Stimulated activated effector memory CD8-positive, alpha-beta T cell treated with anti-CD3 and anti-CD28 coated beads, Interleukin-12 subunit alpha, Interleukin-12 subunit beta, amount 100 ng/mL, for 72 hours (primary cell): Measurements from ENCODE around the gene GET3.
"Not testable (repeated sequence)": the region's sequence is repeated elsewhere in the genome, so short reads cannot be mapped to it uniquely, and the experiment has no call there.

Source experiments
- ATAC-seq: fragments of 150-1000 bp; cut with Tn5 transposase; 2 replicates; pipeline ENCODE4 v1.10.0; 2021
- DNase-seq, 2 donors: peaks; one replicate each; pipeline ENCODE4 v3.0.0; 2021 to 2022; ENCODE audit warnings: low spot score in 2 of 2
- H3K27ac Mint-ChIP-seq: one replicate; pipeline ENCODE4 v1.8.0; 2022; ENCODE audit warnings: mild to moderate bottlenecking, mixed read lengths
- H3K36me3 Mint-ChIP-seq: one replicate; pipeline ENCODE4 v1.8.0; 2022; ENCODE audit warnings: mild to moderate bottlenecking, mixed read lengths
- H3K4me1 Mint-ChIP-seq: one replicate; pipeline ENCODE4 v1.8.0; 2022; ENCODE audit warnings: mixed read lengths
- H3K4me3 Mint-ChIP-seq: one replicate; pipeline ENCODE4 v1.8.0; 2022; ENCODE audit warnings: mild to moderate bottlenecking, mixed read lengths
- H3K9me3 Mint-ChIP-seq: one replicate; pipeline ENCODE4 v1.8.0; 2022; ENCODE audit warnings: mixed read lengths

GET3 gene

DNA sequence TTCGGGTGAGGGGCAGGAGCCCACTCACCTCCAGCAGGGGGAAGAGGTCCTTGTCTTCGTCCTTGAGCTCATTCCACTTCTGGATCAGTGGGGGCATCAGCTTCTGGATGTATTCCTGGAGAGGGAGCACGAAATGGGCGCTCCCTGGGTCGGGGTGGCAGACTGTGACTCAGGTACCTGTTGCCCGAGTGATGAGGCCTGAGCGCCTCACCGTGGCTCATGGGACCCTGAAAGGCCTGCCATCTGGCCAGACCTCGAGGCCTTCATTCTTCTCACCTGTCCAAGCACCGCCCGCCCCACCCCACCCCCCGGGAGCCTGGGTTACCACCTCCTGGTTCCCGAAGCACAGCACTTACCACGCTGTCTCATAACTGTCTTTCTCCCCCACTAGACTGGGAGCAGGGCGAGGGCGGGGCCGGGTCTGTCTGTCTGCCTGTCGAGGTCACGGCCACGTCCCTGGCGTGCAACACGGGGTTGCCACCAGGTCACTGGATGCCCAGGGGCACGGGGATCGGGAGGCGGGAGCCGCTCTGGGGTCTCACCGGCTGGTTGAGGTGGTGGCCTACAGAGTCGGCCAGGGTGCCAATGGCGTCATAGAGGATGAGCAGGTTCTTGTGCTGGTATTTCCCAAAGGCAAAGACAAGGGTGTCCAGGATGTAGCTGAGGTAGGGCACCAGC lies 31.5 kb upstream of the GET3 start:
- Mint-ChIP-seq H3K27ac (no peak overlapping the region), H3K4me1 (no peaks in the 10 kb centered on the region), H3K36me3 (peaks cover 100% of the 10 kb centered on the region), H3K4me3 (no peak overlapping the region), H3K9me3 (no peaks in the 10 kb centered on the region)
- ATAC-seq: no peak
- no peak for DNase-seq

DNA sequence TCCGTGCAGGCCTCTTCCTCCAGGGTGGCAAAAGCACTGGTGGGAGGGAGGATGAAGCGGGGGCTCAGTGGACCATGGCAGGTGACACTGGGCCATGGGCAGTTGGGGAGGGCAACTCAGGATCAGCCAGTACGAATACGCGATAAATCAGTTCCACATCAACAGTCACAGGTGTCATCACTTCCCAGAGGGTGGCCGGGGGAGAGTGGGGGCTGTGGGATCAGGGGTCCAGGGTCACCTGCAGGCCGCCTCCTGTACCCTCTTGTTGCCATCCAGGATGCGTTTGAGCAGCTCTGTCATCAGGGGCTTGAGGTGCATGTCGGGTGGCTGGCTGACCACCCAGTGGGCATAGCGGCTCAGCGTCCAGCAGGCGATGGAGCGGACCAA lies 31.0 kb upstream of the GET3 start:
- peaks cover 100% of the 10 kb centered on the region for H3K36me3 Mint-ChIP-seq
- H3K9me3 Mint-ChIP-seq: no peaks in the 10 kb centered on the region
- DNase-seq (no peak), ATAC-seq (no peak)
- no peak overlapping the region for H3K4me3 Mint-ChIP-seq
- H3K27ac Mint-ChIP-seq: no peak overlapping the region
- no peaks in the 10 kb centered on the region for H3K4me1 Mint-ChIP-seq

DNA sequence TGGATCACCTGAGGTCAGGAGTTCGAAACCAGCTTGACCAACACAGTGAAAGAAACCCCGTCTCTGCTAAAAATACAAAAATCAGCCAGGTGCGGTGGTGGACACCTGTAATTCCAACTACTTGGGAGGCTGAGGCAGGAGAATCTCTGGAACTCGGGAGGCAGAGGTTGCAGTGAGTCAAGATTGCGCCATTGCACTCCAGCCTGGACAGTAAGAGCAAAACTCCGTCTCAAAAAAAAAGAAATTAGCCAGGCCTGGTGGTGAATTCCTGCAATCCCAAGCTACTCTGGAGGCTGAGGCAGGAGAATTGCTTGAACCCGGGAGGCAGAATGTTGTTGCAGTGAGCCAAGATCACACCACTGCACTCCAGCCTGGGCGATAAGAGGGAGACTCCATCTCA lies 28.7 kb upstream of the GET3 start:
- Mint-ChIP-seq H3K4me1 (no peaks in the 10 kb centered on the region), H3K36me3 (peaks cover 100% of the 10 kb centered on the region), H3K4me3 (no peak overlapping the region), H3K27ac (no peak overlapping the region), H3K9me3 (no peaks in the 10 kb centered on the region)
- DNase-seq (no peak), ATAC-seq (no peak)

DNA sequence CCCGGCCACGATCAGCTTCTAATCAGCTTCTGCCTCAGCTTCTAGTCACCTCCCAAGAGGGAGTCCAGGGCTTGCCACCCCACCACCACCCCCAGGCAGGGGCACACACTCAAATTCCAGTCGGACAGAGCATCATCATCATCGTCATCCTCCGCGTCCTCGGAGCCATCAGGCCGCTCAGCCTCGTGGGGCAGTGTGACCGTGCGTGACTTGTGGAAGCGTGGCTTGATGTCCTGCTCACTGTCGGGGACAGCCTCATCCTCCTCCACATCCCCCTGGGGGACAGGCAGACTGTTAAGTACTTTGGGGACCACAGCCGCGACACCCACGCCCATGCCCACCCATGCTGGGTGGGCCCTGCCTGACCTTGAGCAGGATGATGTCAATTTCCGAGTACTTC lies 26.1 kb upstream of the GET3 start:
- DNase-seq (no peak), ATAC-seq (no peak)
- no peaks in the 10 kb centered on the region for H3K9me3 Mint-ChIP-seq
- H3K36me3 Mint-ChIP-seq: peaks cover 100% of the 10 kb centered on the region
- no peaks in the 10 kb centered on the region for H3K4me1 Mint-ChIP-seq
- no peak overlapping the region for H3K27ac Mint-ChIP-seq
- no peak overlapping the region for H3K4me3 Mint-ChIP-seq

DNA sequence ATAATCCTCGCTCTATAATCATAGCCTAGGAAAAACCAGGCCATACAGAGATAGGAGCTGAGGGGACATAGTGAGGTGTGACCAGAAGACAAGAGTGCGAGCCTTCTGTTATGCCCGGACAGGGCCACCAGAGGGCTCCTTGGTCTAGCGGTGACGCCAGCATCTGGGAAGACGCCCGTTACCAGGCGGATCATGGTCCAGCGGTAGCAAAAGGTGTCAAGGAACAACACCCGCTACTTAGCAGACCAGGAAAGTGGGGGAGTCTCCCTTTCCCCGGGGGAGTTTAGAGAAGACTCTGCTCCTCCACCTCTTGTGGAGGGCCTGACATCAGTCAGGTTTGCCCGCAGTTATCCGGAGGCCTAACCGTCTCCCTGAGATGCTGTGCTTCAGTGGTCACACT lies 25.2 kb upstream of the GET3 start:
- not testable (repeated sequence) for ATAC-seq

DNA sequence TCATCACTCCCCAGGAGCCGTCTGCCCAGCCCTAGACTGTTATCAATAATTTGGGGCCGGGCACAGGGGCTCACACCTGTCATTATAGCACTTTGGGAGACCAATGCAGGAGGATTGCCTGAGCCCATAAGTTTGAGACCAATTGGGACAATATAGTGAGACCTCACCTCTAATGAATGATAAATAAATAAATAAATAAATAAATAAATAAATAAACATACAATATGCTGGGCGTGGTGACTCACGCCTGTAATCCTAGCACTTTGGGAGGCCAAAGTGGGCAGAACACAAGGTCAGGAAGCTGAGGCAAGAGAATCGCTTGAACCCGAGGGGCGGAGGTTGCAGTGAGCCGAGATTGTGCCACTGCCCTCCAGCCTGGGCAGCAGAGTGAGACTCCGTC lies 24.0 kb upstream of the GET3 start:
- H3K4me1 Mint-ChIP-seq, H3K4me3 Mint-ChIP-seq, H3K27ac Mint-ChIP-seq, ATAC-seq, H3K9me3 Mint-ChIP-seq, DNase-seq: not testable (repeated sequence)
- H3K36me3 Mint-ChIP-seq: peaks cover 100% of the 10 kb centered on the region

More for the DNA sequence above, 25.2 kb upstream of the GET3 start:
- peaks cover 100% of the 10 kb centered on the region for H3K36me3 Mint-ChIP-seq
- not testable (repeated sequence) for H3K9me3 Mint-ChIP-seq, H3K27ac Mint-ChIP-seq, H3K4me1 Mint-ChIP-seq, H3K4me3 Mint-ChIP-seq, DNase-seq

DNA sequence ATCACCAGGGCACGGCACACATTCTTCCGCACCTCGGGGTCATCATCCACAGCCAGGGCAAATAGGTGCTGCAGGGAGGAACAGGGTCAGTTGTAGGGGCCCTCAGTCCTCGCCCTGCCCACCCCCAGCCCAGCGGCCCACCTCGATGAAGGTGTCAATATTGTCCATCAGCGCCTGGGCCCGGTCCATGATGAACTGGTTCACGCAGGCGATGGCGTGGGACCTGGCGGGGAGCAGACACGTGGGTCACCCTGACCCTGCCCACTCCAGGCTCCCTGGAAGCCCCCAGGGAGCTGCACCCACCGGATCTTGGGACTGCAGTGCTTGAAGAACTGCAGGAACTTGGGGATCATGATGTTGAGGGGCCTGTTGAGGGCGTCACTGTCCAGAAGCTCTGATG lies 22.2 kb upstream of the GET3 start:
- Mint-ChIP-seq H3K36me3 (peaks cover 97% of the 10 kb centered on the region), H3K4me3 (no peak overlapping the region), H3K27ac (no peak overlapping the region), H3K4me1 (peaks cover 10% of the 10 kb centered on the region), H3K9me3 (no peaks in the 10 kb centered on the region)
- peak; percentile 8 for ATAC-seq
- no peak for DNase-seq

DNA sequence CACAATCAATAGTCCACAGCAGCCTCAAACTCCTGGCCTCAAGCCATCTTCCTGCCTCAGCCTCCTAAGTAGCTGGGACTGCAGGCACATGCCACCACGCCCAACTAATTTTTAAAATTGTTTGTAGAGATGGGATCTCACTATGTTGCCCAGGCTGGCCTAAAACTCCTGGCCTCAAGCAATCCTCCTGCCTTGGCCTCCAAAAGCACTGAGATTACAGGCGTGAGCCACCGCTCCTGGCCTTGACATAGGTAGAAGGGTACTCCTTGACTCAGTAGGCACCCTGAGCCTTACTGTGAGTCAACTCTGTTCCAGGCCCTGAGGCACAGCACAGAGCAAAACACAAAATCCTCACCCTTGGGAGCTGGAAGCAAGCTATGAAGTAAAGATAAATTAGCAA lies 21.4 kb upstream of the GET3 start:
- H3K4me1 Mint-ChIP-seq: peaks cover 16% of the 10 kb centered on the region
- H3K27ac Mint-ChIP-seq: no peak overlapping the region
- no peak for ATAC-seq
- no peak for DNase-seq
- no peaks in the 10 kb centered on the region for H3K9me3 Mint-ChIP-seq
- peaks cover 97% of the 10 kb centered on the region for H3K36me3 Mint-ChIP-seq
- H3K4me3 Mint-ChIP-seq: no peak overlapping the region

DNA sequence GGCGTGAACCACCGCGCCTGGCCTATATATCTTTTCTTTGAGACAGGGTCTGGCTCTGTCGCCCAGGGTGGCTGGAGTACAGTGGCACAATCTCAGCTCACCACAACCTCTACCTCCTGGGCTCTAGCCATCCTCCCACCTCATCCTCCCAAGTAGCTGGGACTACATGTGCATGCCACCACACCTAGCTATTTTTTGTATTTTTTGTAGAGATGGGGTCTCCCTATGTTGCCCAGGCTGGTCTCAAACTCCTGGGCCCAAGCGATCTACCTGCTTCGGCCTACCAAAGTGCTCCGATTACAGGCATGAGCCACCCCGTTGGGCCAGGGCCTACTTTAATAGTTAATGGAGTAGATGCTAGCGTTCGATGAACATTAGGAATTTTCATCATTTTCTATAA lies 17.0 kb upstream of the GET3 start:
- Mint-ChIP-seq H3K27ac (peak overlapping the region; percentile 97), H3K36me3 (peaks cover 87% of the 10 kb centered on the region), H3K4me1 (peaks cover 44% of the 10 kb centered on the region), H3K9me3 (no peaks in the 10 kb centered on the region), H3K4me3 (peak overlapping the region; percentile 83)
- DNase-seq (no peak), ATAC-seq (no peak)

DNA sequence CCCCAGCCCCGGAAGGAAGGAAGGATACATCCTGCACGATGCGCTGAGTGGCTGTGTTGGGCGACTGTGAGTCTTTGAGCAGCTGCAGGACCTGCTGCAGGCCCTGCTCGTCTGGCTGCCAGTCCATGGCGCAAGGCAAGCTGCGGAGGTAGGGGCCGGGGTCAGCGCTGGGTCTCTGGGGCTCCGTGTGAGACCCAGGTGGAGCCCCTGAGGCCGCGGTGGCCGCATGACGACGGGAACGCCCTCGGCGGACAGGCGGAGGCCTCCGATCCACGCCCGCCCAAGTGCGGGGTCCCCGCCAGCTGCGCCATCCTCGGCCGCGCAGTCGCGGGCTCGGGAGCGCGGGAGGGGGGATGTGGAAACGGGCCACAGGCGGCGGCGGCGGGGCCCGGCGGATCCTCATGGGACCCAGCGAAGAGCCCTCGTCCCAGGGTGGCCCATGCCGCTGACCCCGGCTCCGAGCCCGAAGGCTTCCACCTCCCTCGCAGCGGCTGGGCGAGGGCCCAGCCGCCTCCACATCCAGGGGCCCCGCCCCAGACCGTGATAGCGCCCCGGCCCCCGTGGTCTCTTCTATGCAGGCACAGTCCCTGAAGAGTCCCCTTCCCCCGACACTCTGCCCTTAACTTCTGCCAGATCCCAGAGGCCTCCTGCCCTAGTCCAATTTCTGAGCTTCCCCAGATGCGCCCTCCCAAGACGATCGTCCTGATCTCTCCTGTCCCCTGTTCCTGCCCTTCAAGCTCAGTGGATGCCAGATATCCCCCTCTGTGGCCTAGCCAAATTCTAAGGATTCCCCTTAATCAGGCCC lies 16.2 kb upstream of the GET3 start:
- DNase-seq (no peak), ATAC-seq (no peak)
- Mint-ChIP-seq H3K9me3 (no peaks in the 10 kb centered on the region), H3K27ac (peak overlapping the region; percentile 97), H3K36me3 (peaks cover 81% of the 10 kb centered on the region), H3K4me1 (peaks cover 44% of the 10 kb centered on the region), H3K4me3 (peak overlapping the region; percentile 83)

DNA sequence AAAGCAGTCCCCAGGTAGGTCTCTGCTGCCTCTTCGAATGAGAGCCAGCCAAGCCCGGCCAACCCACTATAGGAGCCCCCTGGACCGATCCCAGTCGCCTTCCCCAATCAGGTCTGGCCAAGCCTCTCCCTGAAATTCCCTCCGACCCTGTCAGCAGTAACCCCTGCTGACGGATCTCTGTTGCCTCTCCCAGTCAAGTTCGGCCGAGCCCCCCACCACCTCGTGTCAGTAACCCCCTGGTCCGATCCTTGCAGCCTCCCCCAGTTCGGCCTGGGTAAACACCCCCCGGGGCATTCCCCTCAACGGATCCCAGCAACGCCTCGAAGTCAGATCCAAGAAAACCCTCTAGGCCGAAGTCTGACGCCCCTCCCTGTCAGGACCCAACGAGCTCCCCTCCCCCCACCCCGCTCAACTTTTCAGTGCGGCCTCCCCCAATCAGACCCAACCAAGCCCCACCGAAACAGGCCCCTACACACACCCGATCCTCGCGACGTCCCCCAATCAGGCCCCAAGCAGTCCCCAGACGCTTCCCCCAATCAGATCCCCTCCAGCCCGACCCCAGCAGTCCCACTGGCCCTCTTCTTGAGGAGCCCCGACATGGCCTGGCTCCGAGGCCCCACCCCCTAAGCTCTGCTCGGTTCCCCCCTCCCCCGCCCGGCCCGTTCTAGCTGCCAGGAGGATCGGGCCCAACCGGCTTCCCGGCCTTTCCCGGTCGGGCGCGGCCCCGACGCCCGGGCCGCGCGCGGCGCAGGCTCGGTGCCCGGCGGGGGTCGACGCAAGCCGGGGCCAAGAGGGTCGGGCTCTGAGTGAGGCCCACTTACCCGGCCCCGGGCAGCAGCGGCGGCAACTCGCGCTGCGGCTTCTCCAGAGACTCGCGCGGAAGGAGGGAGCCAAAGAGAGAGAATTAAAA lies 15.4 kb upstream of the GET3 start:
- peak overlapping the region; percentile 83 for H3K4me3 Mint-ChIP-seq
- H3K27ac Mint-ChIP-seq: peak overlapping the region; percentile 97
- H3K9me3 Mint-ChIP-seq: no peaks in the 10 kb centered on the region
- ATAC-seq: peak; percentile 50
- peaks cover 49% of the 10 kb centered on the region for H3K4me1 Mint-ChIP-seq
- peaks cover 81% of the 10 kb centered on the region for H3K36me3 Mint-ChIP-seq
- peak in 1 of 2 donors; percentile 77 for DNase-seq

DNA sequence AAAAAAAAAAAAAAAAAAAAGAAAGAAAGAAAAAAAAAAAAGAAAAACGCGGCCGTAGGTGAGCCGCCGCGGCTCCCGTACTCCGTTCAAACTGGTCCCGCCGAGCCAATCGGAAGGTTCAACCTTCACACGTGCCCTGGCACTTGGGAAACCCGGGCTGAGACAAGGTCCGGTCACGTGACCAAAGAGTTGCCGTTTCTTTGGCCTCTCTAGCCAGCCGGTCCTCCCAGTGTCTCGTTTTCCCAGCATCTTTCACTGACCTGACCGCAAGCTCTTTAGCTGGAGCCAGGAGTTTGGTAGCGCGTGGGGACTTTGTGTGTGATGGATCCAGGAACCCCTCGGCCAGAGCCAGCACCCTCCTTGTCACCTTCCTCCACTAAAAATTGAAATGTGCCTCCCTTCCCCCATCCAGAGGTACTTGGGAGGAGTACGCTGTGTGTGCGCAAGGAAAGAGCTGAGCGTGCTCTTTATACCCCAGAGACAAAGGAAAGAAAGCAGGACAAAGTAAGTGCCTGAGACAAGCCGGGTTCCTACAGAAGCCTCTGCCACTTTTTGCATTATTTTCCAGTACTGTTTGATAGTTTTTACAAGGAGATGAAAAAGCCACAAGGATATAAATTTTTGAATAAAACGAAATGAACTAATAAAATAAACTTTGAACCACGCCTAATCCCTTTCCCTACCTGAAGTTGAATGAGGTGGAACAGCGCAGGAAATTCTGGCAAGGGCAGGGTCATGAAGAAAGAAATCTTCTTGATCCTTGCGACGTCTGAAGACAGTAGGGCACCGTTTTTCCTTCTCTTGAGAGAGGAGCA lies 14.5 kb upstream of the GET3 start:
- H3K9me3 Mint-ChIP-seq: no peaks in the 10 kb centered on the region
- ATAC-seq (peak; percentile 93), DNase-seq (peak; percentile 81 to 95)
- peaks cover 49% of the 10 kb centered on the region for H3K4me1 Mint-ChIP-seq
- H3K27ac Mint-ChIP-seq: peak overlapping the region; percentile 97
- peak overlapping the region; percentile 83 for H3K4me3 Mint-ChIP-seq
- H3K36me3 Mint-ChIP-seq: peaks cover 81% of the 10 kb centered on the region

DNA sequence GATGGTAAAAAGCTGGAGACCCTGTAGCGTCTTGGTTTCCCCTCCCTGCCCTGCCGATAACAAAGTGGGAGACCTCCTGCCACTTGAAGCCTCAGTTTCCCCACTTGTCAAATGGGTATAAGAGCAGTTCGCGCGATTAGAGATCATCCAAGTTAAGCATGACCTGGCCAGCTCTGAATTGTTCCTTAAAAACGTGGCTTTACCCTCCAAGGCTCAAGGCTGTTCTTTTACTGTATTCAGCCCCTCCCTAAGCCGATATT lies 14.0 kb upstream of the GET3 start:
- ATAC-seq: no peak
- Mint-ChIP-seq H3K27ac (peak overlapping the region; percentile 97), H3K4me1 (peaks cover 49% of the 10 kb centered on the region), H3K4me3 (peak overlapping the region; percentile 83), H3K36me3 (peaks cover 81% of the 10 kb centered on the region), H3K9me3 (no peaks in the 10 kb centered on the region)
- DNase-seq: peak in 1 of 2 donors; percentile 58

DNA sequence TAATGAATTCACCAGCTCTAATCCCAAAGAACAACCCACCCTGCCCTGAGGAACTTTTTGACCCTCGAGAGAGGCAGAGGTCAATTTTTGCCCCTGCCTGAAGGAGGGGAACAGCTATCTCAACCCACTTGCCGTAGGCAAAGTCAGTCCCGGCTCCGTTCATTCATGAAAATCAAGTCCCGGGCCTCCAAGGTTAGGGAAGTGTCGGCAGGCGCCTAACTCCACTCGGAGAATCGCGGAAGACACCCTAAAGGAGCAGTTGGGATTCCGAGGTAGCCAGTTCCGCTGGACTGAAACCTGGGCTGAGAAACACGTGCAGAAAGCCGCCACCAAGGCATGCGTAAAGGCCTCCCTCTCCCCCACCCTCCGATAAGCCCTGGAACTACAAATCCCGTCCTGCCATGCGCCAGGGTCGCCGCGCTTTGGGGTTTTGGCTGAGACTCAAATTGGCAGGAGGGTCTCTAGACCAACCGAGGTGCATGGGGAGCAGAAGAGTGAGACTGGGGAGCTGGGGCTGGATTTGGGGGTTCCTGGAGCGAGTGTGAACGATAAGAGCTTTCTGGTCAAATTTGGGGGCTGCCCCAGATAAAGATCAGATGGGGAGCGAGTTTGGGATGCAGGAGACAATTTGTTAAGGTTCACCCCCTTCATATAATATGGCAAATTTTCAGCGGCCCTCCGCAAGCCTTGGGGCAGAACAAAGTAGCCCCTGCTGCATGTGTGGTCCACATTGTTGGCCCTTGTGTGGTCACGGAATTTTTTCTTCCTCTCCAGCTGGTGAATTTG lies 13.5 kb upstream of the GET3 start, which contains the start of gene TNPO2:
Gene TNPO2 (minus strand): TSS at position 292 of the 786 bp plus-strand sequence. CDS start 2,955 bp downstream, outside the sequence.
- peaks cover 44% of the 10 kb centered on the region for H3K4me1 Mint-ChIP-seq
- peaks cover 81% of the 10 kb centered on the region for H3K36me3 Mint-ChIP-seq
- DNase-seq (peak; percentile 52 to 86), ATAC-seq (peak; percentile 60)
- peak within 1 kb of the TSS; percentile 97 for H3K27ac Mint-ChIP-seq
- no peaks in the 10 kb centered on the region for H3K9me3 Mint-ChIP-seq
- peak within 1 kb of the TSS; percentile 83 for H3K4me3 Mint-ChIP-seq
